GM18511 (cell line): ENCODE results near the gene C5orf58.

Experiments
- ATAC-seq: cut with Tn5 transposase; IDR thresholded peaks from one replicate; pipeline ENCODE4 v1.9.1; 2021; ENCODE audit warnings: mild to moderate bottlenecking, moderate library complexity; ENCODE audit not compliant: unreplicated experiment

Gene C5orf58

DNA sequence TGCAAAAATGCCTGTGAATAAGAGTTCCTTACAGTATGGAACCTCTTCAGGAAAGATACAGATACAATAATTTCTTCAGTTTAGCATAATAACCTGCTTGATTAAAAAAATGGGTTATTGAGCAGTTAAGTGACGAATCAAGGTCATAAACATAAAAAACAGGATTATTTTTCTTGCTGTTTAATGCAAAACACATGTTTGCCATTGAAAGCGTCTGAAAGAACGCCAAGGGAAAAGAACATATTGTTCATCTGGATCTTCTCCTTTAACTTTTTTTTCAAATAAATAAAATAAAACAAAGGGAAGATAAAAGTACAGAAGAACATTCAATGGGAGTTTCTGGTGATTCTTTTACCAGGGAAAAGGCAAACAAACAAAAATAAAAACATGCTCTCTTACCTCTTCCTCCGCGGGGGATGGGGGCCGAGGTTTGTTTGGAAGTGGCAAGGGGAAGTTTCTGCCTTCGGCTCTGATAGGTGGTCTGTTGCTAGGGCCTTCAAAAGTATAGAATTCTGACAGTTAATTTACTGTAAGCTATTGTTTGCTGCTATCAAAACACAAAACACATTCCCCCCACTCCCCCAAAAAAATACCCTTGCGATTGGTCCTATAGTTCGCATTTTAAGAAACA is 20.1 kb downstream of the C5orf58 start:
- no peak for ATAC-seq

DNA sequence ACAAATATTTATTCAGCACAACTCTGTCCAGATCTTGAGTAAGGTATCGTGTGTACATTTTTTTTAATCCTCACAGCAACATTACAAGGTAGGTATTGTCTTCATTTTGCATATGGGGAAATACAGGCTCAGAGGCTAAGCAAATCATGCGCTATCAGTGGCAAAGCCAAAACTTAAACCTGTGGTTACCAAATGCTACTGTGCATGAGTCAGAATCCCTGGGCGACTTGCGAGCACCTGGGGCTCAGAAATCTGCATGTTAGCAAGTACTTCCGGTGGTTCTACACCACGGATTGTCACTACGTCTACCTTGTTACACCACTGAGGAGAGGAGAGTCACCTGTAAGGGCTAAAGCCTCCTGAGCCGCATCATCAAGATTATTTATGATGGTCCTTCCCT is 21.3 kb downstream of the C5orf58 start:
- peak; percentile 97 for ATAC-seq

DNA sequence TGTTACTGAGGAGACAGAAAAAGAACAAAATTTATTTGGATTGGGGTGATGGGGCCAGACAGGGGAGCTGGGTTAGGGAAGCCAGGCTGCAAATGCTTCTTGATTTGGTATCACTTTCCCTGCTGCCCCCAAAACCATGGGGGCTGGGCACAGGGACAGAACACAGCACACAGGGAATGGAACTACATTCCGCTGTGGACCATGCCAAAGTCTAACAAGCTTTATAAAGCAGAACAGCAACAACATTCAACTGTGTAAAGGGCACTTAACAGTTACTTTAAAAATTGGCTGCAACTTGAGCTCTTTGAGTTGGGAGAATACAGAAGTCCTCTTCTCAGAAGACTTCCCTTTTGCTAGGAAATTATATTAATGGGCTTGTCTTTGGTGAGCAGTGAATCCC is 23.8 kb downstream of the C5orf58 start:
- no peak for ATAC-seq

DNA sequence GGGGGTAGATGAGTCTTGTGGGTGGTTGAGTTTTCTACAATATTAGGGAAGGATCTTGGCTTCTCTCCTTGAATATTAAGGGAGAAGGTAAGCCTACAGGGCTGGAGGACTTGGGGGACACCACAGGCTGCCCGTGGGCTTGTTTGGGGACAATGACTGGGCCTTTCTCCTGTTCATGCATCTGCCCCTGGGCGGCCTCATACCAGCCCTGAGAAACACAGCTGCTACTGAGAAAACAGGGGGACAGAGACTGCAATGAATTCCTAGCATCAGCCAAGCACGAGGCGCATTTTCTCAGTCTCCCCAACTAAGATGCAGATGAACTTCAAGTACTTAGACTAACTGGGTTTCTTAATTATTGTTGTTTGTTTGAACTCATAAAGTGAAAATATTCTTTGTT is 24.6 kb downstream of the C5orf58 start:
- no peak for ATAC-seq

DNA sequence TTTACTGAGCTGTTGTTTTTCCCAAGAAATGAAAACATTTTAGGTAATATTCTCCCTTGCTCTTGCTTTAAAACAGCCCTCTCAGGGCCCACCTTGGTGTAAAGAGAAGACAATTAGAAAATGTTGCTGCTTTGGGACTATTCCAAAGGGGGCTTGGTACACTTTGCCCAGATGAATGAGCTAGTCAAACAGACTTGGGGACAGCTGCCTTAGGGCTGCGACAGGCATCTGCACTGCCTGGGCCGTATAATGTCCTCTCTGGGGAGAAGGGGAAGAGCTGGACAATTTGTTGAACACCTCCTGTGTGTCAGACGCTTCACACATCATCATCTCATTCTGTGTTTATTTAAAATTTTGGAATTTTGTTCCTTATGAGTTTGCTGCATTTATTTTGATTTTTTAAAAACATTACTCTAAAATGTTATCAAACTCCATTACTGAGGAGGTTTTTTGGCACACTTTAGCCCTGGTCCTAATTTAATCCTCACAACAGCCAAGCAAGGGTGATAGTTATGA is 28.8 kb downstream of the C5orf58 start:
- no peak for ATAC-seq

DNA sequence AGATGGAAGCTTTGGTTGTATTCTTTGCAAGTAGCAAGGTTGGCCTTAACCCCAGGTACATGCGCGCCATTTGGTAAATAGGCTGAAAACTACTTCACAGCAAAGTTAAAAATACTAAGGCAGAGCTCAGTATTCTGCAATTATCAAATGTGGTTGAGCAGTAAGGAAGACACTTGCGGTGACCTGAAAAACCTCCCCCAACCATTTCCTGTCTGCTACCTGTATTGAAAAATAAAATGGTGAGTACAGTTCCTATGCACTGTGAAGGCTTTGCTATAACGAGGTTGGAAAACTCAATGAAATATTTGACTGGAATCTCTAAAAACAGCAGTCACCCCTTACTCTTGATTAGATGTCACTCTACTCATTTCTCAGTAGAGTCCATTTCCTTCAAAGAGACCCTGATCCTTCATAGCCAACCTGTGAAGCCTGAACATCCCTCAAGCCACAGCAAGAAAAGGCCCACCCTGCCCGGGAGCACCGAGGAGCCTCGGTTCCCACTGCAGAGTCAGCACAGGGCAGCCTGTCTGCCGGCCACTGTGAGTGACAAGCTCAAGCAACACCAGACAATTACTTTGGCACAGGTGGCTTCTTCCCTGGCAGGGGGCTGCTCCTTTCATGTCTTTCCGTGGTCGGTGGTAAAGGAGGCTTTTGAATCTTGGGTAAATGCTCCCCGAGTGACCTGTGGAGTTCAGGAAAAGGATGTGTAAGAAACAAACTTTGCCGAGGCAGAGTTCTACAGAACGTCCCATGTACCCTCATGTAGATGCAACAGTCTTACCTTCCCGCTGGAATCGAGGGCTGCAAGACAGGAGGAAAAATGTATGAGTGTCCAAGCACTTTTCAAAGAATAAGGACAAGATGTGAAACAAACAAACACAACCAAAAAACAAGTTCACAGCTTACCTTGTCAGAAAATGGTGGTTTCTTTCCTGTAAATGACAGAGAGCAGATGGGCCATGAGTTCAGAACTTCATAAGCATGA is 29.6 kb downstream of the C5orf58 start:
- no peak for ATAC-seq

DNA sequence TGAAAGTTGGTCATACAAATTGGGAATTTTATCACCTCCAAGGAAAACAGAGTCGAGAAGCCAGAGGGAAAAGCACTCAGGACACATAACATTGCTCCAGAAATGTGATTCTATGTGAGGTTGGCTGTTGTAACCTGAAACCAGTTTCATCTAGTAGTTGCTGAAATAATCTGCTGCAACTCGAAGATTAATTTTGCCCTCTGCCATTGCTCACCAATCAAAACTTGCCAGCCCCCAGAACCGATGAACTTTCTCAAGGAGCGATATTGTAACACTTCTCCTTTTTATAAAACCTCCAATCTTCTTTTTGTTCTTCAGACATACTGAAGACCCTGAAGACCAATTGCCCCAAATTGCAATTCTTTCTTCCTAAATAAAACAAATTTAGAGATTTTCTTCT is 31.1 kb downstream of the C5orf58 start:
- ATAC-seq, result no peak

DNA sequence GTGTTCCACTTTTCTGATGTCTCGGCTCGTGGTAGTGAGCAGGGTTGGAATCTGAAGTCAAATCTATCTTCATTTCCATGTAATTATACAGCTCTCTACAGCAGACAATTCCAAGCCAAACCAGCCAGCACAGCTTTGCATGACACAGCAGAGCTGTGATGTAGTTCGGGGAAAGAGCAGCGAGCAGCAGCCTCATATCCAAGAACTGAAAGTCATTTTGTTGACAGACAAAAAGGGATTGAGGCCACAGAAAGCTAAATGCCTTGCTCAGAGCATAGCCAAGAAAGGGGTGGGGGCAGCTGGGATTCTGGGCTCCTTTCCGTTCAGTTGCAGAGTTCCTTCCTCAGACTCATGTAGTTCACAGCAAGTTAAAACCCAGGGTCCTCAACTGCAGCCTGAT is 32.7 kb downstream of the C5orf58 start:
- ATAC-seq, result no peak

DNA sequence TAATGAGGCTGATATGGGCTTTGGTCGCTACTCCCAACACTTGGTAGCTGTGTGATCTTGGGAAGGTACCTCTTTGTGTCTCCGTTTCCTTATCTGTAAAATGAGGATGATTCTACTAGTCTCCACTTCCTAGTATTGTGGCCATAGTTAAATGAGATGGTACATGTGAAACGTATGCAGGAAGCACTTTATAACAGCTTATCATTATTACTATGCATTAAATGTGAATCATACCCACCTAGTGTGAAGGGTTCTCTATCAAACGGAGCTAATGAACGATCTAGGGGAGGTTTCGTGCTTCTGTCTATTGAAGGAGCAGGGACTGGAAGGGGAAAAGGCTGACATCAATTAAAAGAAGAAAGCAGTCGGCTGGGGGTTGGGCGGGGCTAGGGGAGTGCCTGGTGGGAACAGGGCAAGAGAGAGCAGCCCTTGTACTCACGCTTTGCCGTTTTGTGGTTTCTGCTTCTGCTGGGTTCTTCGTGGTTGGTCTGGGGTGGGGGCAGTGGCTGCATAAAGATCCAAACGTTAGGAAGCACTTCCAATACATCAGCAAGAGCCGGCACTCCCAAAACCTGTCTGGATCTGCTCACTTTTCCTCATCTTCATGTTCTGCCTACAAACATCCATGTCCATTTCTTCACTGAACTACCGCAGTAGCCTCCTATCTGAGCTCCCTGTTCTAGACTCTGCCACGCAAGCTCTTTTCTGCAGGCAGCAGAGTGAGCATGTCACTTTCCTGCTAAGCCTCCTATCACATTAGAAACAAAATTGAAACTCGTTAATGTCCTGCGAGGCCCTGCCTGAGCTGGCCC is 34.0 kb downstream of the C5orf58 start:
- no peak for ATAC-seq

DNA sequence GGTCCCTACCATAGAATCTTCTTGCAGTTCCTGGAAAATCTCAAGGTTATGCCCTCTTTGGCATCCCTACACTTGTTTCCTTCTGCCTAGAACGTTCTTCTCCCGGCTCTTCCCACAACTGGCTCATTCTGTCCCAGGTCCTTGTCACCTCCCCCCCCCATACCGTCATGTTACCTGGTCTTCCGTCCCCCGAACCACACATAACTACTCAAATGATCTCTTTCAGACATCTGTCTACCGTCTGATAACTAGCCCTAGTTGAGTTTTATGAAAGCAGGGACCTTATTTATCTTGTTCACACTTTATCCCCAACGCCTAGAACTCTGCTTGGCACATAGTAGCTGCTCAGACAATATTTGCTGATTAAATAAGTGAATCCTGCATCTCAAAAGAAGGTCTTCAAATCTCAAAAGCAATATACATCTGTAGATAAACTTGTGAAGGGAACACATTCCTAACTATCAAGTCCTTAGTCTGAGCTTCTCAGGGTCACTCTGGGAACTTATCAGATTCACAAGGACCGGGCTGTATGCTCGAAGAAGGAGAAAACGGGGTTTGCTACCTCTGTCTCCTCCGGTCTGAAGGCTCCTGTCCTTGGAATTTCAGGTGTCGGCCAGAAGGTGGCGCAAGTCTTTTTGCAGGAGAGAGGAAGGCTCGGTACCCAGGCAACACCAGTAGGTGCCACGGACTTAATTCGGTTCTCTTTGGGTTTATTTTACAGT is 34.8 kb downstream of the C5orf58 start:
- peak; percentile 88 for ATAC-seq

DNA sequence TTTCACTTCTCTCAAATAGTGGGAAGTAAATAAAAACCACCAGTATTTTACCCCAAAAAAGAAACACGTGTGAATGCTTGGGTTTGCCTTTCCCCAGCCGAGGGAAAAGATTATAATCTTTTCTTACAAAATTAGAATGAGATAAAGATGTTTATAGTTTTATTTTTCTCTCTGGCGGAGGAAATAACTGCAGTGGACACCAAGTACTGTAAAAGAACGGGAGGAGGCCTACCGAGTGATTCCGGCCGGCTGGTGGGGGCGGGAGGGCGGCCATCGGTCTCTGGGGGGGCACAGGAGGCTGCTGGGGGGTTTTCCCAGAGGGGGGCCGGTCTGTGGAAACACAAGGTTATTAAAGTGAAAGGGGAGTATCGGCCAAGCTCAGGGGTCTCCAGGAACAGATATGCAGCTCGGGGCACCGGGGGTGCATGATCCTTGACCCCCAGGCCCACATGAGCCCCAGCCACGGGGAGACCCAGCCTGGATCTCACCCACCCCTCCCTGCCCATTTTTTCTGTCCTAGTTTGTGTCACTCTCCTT is 35.4 kb downstream of the C5orf58 start:
- ATAC-seq, result no peak

DNA sequence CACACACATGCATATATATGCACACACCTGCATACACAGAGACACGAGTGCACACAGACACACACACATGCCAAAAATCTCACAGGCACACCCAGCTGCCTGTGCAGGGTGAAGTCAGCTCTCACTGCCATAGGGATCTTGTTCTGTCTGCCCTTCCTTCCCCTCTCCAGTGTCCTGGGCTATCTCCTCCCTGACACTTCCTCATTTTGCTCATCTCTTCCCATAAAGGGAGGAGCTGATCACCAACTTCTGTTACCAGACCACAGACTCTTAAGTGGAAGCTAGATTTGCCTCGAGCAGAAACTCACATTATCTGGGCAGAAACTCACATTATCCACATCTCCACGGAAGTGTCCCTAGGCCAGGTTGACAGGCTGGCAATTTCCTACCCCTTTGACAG is 36.1 kb downstream of the C5orf58 start:
- no peak for ATAC-seq

DNA sequence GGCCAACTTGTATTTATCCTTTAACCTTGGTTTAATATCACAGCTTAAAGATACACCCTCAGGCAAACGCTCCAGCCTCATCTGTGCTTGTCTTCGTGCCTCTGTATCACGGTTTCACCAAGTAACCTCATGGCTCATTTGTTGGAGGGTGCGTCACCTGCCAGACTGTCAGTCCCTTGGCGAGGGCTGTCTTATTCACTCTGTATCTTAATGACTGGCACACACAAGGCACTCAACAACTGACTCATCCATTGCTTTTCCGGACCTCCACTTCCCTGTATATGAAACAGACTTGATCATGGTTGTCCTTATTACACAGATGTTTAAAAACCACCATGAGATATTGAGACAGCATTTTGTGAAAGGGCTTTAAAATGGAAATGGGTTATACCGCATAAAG is 36.8 kb downstream of the C5orf58 start:
- ATAC-seq, result no peak

DNA sequence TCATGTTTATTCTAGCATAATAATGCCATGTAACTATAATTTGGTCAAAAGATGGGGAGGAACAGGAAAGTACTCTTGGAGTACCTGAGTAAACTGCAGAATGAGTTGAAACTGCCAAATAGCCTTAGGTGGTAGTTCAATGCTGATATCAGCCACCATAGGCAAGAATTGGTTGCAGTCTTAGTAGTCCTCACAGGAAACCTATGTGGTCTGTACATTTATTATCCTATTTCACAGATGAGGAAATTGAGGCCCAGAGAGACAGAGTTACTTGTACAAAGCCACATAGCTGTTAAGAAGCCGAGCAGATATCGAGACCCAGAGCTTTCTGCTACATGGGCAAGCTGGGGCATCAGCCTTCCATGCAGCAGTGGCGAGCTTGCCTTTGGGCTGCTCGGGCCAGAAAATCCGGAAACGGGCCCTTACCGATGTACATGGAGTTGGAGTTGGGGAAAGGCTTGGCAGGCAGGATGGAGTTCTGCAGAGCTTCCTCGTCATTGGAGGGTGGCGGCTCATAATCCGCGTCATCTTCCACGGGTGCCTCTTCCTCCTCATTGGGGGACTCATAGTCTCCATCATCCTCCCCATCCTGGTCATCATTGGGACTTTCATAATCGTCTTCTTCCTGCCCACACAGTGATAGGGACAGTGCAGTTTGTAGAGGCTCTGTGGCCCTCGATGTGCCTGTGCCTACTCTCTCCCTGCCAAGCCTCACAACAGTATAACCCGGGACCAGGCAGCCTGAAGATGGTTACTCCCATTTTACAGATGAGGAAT is 37.7 kb downstream of the C5orf58 start:
- no peak for ATAC-seq

DNA sequence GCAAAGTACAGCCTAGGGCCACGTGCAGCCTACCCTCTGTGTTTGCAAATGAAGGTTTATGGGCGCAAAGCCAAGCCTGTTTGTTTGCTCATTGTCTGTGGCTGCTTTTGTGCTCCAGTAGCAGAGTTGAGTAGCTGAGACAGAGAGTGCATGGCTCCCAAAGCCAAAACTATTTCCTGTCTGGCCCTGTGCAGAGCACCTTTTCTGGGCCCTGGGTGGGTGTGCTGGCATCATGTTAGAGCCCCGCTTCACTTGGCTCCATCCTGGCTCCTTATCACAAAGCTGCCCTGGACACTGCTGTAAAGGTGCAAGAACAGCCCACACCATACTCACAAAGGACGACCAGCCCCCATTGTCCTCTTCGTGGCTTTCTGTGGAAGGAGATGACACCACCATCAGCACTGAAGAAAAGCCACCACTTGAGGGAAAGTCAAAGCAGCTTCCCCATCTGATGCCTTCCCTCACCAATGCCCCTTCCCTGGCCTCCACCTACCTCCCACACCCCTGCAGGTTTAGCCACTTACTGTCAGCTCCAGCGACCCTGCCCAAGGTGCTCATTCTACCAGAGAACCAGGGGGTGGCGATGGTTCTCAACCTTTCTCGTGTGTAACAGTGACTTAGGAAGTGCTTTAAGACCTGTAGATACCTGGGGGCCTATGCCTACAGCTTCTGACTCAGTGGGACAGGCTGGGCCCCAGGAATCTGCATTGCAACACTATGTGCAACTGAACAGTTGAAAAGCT is 41.4 kb downstream of the C5orf58 start:
- no peak for ATAC-seq

DNA sequence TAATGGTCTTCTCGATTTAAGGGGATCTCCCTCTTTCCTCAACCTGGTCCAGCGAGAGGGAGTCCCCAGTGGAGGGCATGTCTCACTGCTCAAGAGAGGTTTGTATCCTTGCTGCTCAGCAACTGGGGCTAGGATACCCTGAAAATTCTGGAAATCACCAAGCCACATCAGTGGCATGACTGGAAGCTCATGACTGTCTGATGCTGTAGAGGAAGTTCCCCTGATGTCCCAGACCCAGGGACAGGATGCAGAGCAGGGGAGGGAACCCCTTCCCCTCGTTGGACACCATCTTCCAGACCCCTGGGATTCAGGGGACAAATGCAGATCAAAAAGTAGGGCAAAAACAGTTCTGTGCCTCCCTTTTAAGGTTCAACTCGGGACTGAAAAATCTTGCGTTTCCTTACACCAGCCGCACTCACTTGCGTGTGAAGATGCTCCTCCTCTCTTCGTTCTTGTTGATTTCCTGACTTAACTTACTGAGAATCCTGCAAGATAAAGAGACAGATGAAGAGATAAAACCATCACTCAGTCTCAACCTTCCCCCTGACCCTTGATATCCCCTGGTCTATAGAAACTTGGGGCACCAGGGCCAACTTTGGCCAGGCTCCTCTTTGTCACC is 42.7 kb downstream of the C5orf58 start:
- ATAC-seq, result no peak

DNA sequence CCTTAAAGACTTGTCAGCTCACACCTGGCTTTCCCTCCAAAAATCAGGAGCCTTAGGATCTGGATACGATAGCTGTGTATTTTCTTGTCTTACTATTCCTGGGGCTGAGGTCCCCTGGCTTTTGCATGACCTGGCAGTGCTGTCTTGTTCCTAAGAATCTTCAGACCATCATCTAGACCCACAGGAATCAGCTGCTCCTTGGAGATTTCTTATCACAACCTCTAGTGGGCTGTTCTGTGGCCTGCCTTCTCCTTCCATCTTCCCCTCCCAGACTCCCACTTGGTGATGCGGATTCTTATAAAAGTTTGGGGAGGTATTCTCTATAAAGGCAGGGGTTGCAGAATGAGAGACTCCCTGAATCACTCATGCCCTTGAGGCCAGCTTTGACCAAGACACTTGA is 43.4 kb downstream of the C5orf58 start:
- ATAC-seq, result no peak

DNA sequence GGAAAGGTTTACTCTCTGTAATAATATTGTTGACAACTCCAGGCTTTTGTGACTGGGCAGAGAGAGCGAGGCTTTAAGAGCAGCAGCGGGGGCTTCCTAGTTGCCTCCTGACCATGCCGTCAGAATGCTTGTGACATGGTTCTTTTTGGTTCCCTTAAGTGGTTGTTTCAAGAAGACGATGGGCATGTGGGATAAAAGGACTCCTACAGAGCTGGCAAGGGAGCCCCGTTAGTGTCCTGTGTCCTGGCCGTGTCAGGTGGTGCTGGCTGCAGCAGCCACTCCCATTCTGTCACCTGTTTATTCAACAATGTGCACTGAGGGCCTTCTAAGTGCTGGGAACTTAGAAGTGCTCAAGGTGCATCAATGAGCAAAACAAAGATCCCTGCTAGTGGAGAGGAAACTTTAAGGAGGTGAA is 45.1 kb downstream of the C5orf58 start:
- no peak for ATAC-seq
